ENCODE data around the gene RSRC1. TPM values are rescaled to one million over a fixed set of nuclear protein-coding genes. Genes with fewer than 3 reads are reported as not detected.
"Not testable (repeated sequence)": the region's sequence is repeated elsewhere in the genome, so short reads cannot be mapped to it uniquely, and the experiment has no call there.

The RSRC1 gene
- total RNA-seq, 1 experiment from 2014 or later, result 56.0 TPM

GRCh38 chr3:158455406-158455805, 345.5 kb downstream of the RSRC1 start:
- DNase-seq (ENCODE audit: low read depth), result peak; percentile 72

GRCh38 chr3:158456114-158456513, 346.2 kb downstream of the RSRC1 start:
- peak; percentile 67 for DNase-seq (ENCODE audit: low read depth)

- DNase-seq (ENCODE audit: low read depth), result no peak
Measured at GRCh38 chr3:158458464-158458863, 348.6 kb downstream of the RSRC1 start.

GRCh38 chr3:158460926-158461325, 351.0 kb downstream of the RSRC1 start:
- DNase-seq (ENCODE audit: low read depth), result no peak

- DNase-seq (ENCODE audit: low read depth), result no peak
Measured at GRCh38 chr3:158463556-158463955, 353.7 kb downstream of the RSRC1 start.

GRCh38 chr3:158465074-158465473, 355.2 kb downstream of the RSRC1 start:
- DNase-seq (ENCODE audit: low read depth), result no peak

- no peak for DNase-seq (ENCODE audit: low read depth)
Measured at GRCh38 chr3:158470944-158471638, 361.2 kb downstream of the RSRC1 start.

- DNase-seq (ENCODE audit: low read depth), result peak; percentile 78
Measured at GRCh38 chr3:158471639-158472294, 361.9 kb downstream of the RSRC1 start.

- no peak for DNase-seq (ENCODE audit: low read depth)
Measured at GRCh38 chr3:158479051-158479450, 369.2 kb downstream of the RSRC1 start.

GRCh38 chr3:158483701-158484235, 373.9 kb downstream of the RSRC1 start:
- DNase-seq (ENCODE audit: low read depth), result no peak

- DNase-seq (ENCODE audit: low read depth), result no peak
Measured at GRCh38 chr3:158486200-158486599, 376.3 kb downstream of the RSRC1 start.

- DNase-seq (ENCODE audit: low read depth), result no peak
Measured at GRCh38 chr3:158488670-158489069, 378.8 kb downstream of the RSRC1 start.

GRCh38 chr3:158489181-158489580, 379.3 kb downstream of the RSRC1 start:
- no peak for DNase-seq (ENCODE audit: low read depth)

GRCh38 chr3:158491968-158492367, 382.1 kb downstream of the RSRC1 start:
- DNase-seq (ENCODE audit: low read depth), result no peak

GRCh38 chr3:158492685-158493084, 382.8 kb downstream of the RSRC1 start:
- no peak for DNase-seq (ENCODE audit: low read depth)

- DNase-seq (ENCODE audit: low read depth), result no peak
Measured at GRCh38 chr3:158493931-158494330, 384.0 kb downstream of the RSRC1 start.

GRCh38 chr3:158494673-158495072, 384.8 kb downstream of the RSRC1 start:
- DNase-seq (ENCODE audit: low read depth), result no peak

- not testable (repeated sequence) for DNase-seq (ENCODE audit: low read depth)
Measured at GRCh38 chr3:158495398-158495902, 385.6 kb downstream of the RSRC1 start.

GRCh38 chr3:158505117-158505516, 395.2 kb downstream of the RSRC1 start:
- no peak for DNase-seq (ENCODE audit: low read depth)

- DNase-seq (ENCODE audit: low read depth), result no peak
Measured at GRCh38 chr3:158506456-158506855, 396.6 kb downstream of the RSRC1 start.

- DNase-seq (ENCODE audit: low read depth), result no peak
Measured at GRCh38 chr3:158508481-158508880, 398.6 kb downstream of the RSRC1 start.

GRCh38 chr3:158509891-158510290, 400.0 kb downstream of the RSRC1 start:
- DNase-seq (ENCODE audit: low read depth), result no peak

- not testable (repeated sequence) for DNase-seq (ENCODE audit: low read depth)
Measured at GRCh38 chr3:158516729-158517128, 406.8 kb downstream of the RSRC1 start.
